ENCODE measurements around the gene CARHSP1. TPM values are rescaled to one million over a fixed set of nuclear protein-coding genes. Genes with fewer than 3 reads are reported as not detected.

Gene CARHSP1
- total and polyA plus RNA-seq, 7 donors, result 32.1 to 154 (median 79.5) TPM

DNA sequence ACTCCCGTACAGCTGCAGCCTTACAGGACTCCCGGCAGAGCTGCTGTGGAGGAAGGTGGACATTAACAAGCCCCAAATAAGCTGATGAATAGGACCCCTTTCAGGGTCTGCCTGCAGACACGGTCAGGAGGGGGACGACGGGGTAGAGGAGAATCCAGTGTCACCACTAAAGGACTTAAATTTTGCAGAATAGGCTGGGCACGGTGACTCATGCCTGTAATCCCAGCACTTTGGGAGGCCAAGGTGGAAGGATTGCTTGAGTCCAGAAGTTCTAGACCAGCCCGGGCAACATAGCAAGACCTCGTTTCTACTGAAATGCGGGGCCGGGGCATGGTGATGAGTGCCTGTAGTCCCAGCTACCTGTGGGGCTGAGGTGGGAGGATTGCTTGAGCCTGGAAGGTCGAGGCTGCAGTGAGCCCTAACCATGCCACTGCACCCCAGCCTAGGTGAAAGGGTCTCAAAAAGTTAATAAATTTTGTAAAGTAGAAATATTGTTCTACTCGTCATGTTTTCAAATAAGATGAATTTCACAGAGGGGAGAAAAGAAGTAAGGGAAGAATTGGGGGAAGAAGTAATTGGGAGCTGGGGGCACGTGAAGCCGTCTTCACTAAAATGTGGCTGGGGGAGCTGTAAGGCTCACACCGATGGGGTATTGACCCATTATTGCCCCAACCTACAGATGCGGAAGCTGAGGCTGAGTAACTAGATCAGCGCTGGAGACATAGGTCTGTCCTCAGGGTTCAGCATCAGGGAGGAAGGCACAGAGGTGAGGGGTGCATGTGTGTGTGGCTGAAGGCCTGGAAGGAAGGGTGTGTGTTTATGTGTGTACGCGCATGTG lies 18.0 kb upstream of the CARHSP1 start:
- intact Hi-C loops (cut with DNase I), result no loop called here
- no peak overlapping the region for H3K27ac ChIP-seq
- no peaks in the 10 kb centered on the region for H3K9me3 ChIP-seq
- TF ChIP-seq POLR2AphosphoS5 (IDR thresholded peaks at IDR 0.05), result no peak
- TF ChIP-seq POLR2A (IDR thresholded peaks at IDR 0.05), result no peak
- TF ChIP-seq CTCF (IDR thresholded peaks at IDR 0.05), result no peak
- no peak for TF ChIP-seq EP300 (IDR thresholded peaks at IDR 0.05)
- DNase-seq, result no peak
- H3K27me3 ChIP-seq, result peaks cover 0 to 31% (median 8%) of the 10 kb centered on the region in 3 donors
- H3K36me3 ChIP-seq, result peaks cover 0 to 25% (median 10%) of the 10 kb centered on the region in 4 donors
- H3K4me3 ChIP-seq, result no peak overlapping the region
- H3K4me1 ChIP-seq, result peaks cover 0 to 24% (median 19%) of the 10 kb centered on the region in 4 donors
- 54 to 71% methylated on average over 19 of the region's 19 CpGs for WGBS, 2 donors

GRCh38 chr16:8885674-8886592 lies 17.1 kb upstream of the CARHSP1 start:
- no peak overlapping the region for H3K27ac ChIP-seq
- 6 to 18% methylated on average over 20 of the region's 20 CpGs for WGBS, 2 donors
- no peak for DNase-seq
- no peak for TF ChIP-seq POLR2AphosphoS5 (IDR thresholded peaks at IDR 0.05)
- TF ChIP-seq EP300 (IDR thresholded peaks at IDR 0.05), result no peak
- TF ChIP-seq POLR2A (IDR thresholded peaks at IDR 0.05), result no peak
- no peak for TF ChIP-seq CTCF (IDR thresholded peaks at IDR 0.05)
- H3K9me3 ChIP-seq, result no peaks in the 10 kb centered on the region
- peaks cover 0 to 16% (median 4%) of the 10 kb centered on the region in 4 donors for H3K36me3 ChIP-seq
- no peak overlapping the region for H3K4me3 ChIP-seq
- intact Hi-C loops (cut with DNase I), result no loop called here
- peaks cover 0 to 24% (median 19%) of the 10 kb centered on the region in 4 donors for H3K4me1 ChIP-seq
- peaks cover 0 to 40% (median 8%) of the 10 kb centered on the region in 3 donors for H3K27me3 ChIP-seq

GRCh38 chr16:8882725-8883377 lies 14.0 kb upstream of the CARHSP1 start:
- H3K4me1 ChIP-seq, result peaks cover 0 to 23% (median 18%) of the 10 kb centered on the region in 4 donors
- no peak overlapping the region for H3K4me3 ChIP-seq
- WGBS, 2 donors, result 92% methylated on average over 17 of the region's 17 CpGs
- intact Hi-C loops (cut with DNase I), result loop anchor here (5.0 kb wide), 1 partner anchor 86 kb away; the partner anchor contains the start of genes PMM2 and TMEM186
- no peak overlapping the region for H3K27ac ChIP-seq
- DNase-seq, result no peak
- no peaks in the 10 kb centered on the region for H3K9me3 ChIP-seq
- H3K27me3 ChIP-seq, result peaks cover 0 to 43% (median 8%) of the 10 kb centered on the region in 3 donors
- H3K36me3 ChIP-seq, result no peaks in the 10 kb centered on the region
- no peak for TF ChIP-seq CTCF (IDR thresholded peaks at IDR 0.05)
- TF ChIP-seq POLR2A (IDR thresholded peaks at IDR 0.05), result no peak
- no peak for TF ChIP-seq POLR2AphosphoS5 (IDR thresholded peaks at IDR 0.05)
- no peak for TF ChIP-seq EP300 (IDR thresholded peaks at IDR 0.05)

DNA sequence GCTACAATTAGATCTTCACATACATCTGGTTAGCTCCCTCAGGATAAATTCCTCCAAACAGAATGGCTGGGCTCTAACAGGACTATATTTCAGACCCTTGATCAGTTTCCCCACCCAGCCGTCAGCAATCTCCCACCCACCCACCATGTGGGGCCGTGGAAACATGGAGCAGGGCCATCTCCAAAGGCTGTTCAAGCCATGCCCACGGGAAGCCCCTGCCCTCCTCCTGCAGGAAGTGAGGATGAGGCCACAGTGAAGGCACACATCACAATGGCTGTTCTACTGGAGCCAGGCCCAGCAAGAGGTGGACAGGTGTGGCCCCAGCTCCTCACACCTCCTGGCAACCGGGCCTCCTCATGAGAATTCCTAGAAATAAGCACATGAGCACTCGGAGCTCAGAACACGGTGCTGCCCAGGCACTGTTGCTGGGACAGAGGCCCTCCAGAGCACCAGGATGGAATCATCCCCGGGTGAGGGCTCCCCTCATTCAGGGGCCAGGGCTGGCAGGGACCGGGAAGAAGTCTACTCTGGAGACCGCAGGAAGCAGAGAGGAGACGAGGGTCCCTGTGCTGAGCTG lies 13.3 kb upstream of the CARHSP1 start, which contains the start of gene LITAFD:
LITAFD (plus strand) TSS at position 311 of the 577 bp plus-strand sequence. CDS start 2,005 bp downstream, outside the sequence.
- H3K4me1 ChIP-seq, result peaks cover 0 to 18% (median 16%) of the 10 kb centered on the region in 4 donors
- DNase-seq, result no peak
- no peak within 1 kb of the TSS for H3K27ac ChIP-seq
- H3K36me3 ChIP-seq, result no peaks in the 10 kb centered on the region
- 75 to 81% methylated on average over 10 of the region's 10 CpGs for WGBS, 2 donors
- intact Hi-C loops (cut with DNase I), result loop anchor here (5.0 kb wide), 1 partner anchor 85 kb away; the partner anchor contains the start of genes PMM2 and TMEM186
- no peak for TF ChIP-seq POLR2AphosphoS5 (IDR thresholded peaks at IDR 0.05)
- TF ChIP-seq EP300 (IDR thresholded peaks at IDR 0.05), result no peak
- TF ChIP-seq POLR2A (IDR thresholded peaks at IDR 0.05), result no peak
- no peak for TF ChIP-seq CTCF (IDR thresholded peaks at IDR 0.05)
- peaks cover 0 to 43% (median 8%) of the 10 kb centered on the region in 3 donors for H3K27me3 ChIP-seq
- H3K4me3 ChIP-seq, result no peak within 1 kb of the TSS
- H3K9me3 ChIP-seq, result no peaks in the 10 kb centered on the region
